NB4 (cell line): ENCODE results near the gene GRAMD2A.

Source experiments
- DNase-seq: peaks from one replicate; pipeline ENCODE4 v3.0.0; 2010; ENCODE audit warnings: low read depth
- H3K4me3 ChIP-seq: one replicate; pipeline ENCODE4 v1.5.1; 2011; ENCODE audit warnings: mild to moderate bottlenecking, low read depth, low read length, moderate library complexity
- MYC ChIP-seq: IDR thresholded peaks from 2 replicates; pipeline ENCODE4 v1.6.1; 2011; ENCODE audit warnings: low read depth, low read length
- POLR2A ChIP-seq: IDR thresholded peaks from 2 replicates; pipeline ENCODE4 v1.6.1; 2011; ENCODE audit warnings: mild to moderate bottlenecking; ENCODE audit not compliant: insufficient read length; ENCODE audit errors: extremely low read depth
- TF ChIP-seq, protein P1 (sequence below): IDR thresholded peaks from one replicate; pipeline ENCODE4 v1.5.1; 2012; ENCODE audit warnings: low read depth, low read length
- TF ChIP-seq, protein P2 (sequence below): IDR thresholded peaks from 2 replicates; pipeline ENCODE4 v1.6.1; 2011; ENCODE audit warnings: low read depth, low read length

The GRAMD2A gene

DNA sequence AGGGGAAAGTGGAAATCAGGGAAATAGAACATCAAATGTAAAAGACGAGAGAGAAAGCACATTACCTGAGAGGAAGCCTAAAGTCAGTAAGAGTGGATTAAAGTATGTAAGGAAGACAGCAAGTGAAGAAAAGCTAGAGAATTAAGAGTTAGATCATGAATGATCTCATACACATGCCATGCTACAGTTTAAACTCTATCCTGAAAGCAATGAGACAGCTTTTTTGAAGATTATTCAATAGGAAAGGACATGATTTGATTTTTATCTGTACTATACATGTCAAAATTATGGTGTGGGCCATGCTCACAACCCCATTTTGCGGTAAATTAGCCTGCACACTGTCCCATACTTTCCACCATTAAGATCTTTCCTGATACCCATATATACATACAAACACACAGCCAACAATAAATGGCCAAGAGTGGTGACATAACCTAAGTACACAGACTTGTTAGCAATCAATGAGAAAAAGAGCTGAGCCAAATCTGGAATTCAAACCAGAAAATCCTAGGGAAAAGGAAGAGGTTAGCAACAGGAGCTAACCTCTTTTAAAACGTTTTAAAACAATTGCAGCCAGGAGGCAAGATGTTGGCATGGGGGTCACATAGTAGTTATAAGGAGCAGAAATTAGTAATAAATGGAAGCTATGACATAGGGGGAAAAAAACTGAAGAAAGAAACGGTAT lies 84.1 kb downstream of the GRAMD2A start:
- TF ChIP-seq POLR2A: no peak
- TF ChIP-seq, protein P1, sequence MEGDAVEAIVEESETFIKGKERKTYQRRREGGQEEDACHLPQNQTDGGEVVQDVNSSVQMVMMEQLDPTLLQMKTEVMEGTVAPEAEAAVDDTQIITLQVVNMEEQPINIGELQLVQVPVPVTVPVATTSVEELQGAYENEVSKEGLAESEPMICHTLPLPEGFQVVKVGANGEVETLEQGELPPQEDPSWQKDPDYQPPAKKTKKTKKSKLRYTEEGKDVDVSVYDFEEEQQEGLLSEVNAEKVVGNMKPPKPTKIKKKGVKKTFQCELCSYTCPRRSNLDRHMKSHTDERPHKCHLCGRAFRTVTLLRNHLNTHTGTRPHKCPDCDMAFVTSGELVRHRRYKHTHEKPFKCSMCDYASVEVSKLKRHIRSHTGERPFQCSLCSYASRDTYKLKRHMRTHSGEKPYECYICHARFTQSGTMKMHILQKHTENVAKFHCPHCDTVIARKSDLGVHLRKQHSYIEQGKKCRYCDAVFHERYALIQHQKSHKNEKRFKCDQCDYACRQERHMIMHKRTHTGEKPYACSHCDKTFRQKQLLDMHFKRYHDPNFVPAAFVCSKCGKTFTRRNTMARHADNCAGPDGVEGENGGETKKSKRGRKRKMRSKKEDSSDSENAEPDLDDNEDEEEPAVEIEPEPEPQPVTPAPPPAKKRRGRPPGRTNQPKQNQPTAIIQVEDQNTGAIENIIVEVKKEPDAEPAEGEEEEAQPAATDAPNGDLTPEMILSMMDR: no peak
- TF ChIP-seq, protein P2, sequence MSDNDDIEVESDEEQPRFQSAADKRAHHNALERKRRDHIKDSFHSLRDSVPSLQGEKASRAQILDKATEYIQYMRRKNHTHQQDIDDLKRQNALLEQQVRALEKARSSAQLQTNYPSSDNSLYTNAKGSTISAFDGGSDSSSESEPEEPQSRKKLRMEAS: no peak
- H3K4me3 ChIP-seq: no peak overlapping the region

DNA sequence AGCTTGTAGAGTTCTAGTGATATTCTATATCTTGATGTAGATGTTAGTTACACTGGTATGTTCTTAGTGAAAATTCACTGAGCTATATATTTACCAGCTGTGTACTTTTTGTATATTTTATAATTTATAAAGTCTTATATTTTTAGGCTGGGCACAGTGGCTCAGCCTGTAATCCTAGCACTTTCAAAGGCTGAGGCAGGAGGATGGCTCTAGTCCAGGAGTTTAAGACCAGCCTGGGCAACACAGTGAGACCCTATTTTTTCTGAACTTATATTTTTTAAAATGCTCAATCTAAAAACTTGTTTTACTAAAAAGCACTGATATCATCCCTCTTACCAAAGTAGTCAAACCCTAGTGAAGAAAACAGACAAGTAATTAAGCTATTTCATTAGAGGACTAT lies 84.8 kb downstream of the GRAMD2A start:
- no peak overlapping the region for H3K4me3 ChIP-seq
- no peak for DNase-seq
- TF ChIP-seq, protein P1: no peak
- TF ChIP-seq, protein P2: no peak
- TF ChIP-seq MYC (no peak), POLR2A (no peak)

More for the DNA sequence above, 84.1 kb downstream of the GRAMD2A start:
- DNase-seq: no peak

DNA sequence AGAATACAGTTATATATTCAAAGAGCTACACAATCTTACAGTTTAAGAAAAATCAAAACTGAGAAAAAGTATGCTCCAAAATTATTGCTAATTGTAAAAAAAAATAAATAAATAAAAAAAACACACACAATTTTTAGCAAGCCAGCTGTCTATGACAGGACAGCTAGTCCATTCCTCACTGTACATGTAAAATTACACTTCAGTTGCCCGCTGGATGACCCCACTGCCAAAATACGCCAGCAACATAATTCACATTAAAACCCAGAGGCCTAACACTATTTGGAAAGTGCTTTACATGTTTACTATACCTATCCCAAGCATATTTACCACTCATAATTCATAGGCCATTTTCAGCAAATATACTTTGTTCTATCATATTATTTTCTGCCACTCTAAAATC lies 85.5 kb downstream of the GRAMD2A start:
- no peak overlapping the region for H3K4me3 ChIP-seq
- DNase-seq: no peak
- TF ChIP-seq, protein P2: no peak
- TF ChIP-seq, protein P1: no peak
- TF ChIP-seq POLR2A: no peak
- no peak for TF ChIP-seq MYC

DNA sequence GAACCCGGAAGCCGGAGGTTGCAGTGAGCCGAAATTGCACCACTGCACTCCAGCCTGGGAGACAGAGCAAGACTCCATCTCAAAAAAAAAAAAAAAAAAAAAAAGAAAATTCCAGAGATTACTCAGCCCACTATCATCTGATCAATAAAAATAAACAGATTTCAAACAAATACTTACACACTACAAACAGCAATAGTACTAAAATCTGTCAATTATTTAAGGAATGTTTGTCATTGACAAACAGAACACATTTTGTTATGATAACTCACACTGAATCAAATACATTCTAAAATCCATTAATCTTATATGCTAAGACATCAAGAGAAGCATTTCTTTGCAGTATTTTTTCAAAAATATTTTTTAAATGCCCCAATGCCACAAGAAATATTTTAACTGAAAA lies 87.2 kb downstream of the GRAMD2A start:
- no peak for TF ChIP-seq MYC
- no peak for TF ChIP-seq POLR2A
- TF ChIP-seq, protein P2: no peak
- TF ChIP-seq, protein P1: no peak
- DNase-seq: no peak
- H3K4me3 ChIP-seq: no peak overlapping the region
